Measurements from ENCODE around the gene RFC5.
"Not testable (repeated sequence)": the region's sequence is repeated elsewhere in the genome, so short reads cannot be mapped to it uniquely, and the experiment has no call there.

RFC5 gene

DNA sequence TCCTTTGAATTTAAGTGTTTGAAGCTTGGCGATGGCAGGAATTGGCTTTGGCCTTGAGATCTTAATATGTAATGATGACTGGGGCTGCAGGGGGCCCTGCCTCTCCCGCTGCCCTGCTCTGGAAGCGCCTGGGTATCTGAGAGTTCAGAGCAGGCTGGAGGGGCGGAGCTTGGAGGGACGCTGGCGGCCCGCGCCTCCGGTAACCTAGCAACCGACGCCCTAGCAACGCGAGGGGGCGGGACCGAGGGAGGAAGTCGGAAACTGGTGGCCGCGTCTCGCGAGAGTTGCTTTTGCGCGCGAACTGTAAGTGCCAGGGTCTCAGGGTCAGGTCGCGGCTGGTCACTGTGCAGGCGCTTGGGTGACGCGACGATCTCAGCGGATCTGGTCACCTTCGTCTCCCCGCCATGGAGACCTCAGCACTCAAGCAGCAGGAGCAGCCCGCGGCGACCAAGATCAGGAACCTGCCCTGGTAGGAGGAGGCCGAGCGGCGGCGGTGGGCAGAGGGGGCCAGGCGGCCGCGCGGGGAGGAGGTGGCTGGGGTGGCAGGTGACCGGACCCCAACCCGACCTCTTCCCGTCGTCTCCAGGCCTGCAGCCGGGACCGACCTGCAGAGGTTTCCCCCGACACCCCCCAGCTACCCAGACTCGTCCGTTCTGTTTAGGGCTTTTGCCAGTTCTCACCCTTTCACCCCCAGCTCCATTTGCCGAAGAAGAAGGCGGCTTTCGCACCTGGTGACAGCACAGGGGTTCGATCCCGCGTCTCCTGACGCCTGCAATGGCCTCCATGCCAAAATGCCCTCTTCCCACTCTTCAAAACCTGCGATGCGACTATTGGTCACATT is at the start of gene RFC5:
Gene RFC5, plus strand, starts transcription at position 280 of the 841 bp plus-strand sequence. Its CDS starts 125 bp downstream, at position 405.
- peak; percentile 96 to 97 for DNase-seq

DNA sequence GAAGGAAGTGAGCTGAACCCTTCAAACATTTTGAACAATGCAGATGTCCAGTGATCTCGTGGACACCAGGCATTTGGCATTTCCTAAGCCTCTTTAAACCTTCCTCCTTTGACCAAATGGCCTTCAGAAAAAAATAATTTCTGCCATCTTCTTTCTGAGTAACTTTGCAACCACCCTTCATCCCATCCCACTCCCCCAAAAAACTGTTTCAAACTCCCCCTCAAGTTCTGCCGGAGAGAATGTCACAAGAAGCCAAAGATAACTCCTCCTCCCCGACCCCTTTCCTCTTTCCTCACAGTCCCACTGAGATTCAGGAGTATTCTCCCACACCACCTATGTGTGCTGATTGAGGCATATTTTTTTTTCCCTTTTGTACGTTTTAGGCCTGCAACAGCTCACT is 49.5 kb upstream of the RFC5 start:
- no peak for DNase-seq

- DNase-seq = no peak
Observed at GRCh38 chr12:117967512-117967911, 49.0 kb upstream of the RFC5 start.

- no peak for DNase-seq
Observed at GRCh38 chr12:117968151-117968789, 48.2 kb upstream of the RFC5 start.

DNA sequence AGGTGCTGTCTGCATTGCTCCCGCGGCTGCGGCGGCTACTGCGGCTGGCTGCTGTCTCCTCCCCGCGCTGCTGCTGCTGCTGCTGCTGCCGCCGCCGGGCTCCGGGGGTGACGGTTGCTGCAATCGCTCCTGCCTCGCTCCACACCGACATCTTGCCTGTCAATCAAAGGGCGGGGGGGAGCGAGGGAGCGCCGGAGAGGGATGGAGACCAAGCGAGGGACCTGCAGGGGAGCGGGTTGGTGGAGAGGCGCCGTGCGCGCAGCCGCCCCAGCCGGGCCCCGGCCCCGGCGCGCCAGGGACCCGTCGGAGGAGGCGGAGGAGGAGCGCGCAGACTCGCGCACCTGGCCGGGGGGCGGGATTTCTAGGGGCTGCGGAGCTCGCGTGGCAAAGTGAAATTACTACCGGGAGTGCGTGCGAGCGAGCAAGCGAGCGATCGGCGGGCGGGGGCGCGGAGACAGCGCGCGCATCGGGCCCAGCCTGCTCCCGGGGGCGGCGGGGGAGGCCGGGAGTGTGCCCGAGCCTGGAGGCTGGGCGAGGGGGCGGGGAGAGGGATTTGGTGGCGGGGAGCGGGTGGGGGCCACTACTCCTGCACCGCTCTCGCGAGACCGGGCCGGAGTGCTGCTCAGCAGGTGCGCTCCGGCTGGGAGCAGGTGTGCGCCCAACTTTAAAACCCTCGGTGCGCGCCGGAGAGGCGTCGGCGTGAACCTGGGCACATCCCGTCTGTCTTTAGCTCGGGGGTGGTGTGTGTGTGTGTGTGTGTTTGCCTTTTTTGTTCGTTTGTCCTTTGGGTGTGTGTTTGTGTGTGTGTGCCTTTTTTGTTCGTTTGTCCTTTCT is 47.5 kb upstream of the RFC5 start, which contains the start of gene KSR2:
Gene KSR2, minus strand, starts transcription at position 165 of the 834 bp plus-strand sequence. CDS start 735 bp downstream, outside the sequence.
- DNase-seq = peak; percentile 30 to 50

DNA sequence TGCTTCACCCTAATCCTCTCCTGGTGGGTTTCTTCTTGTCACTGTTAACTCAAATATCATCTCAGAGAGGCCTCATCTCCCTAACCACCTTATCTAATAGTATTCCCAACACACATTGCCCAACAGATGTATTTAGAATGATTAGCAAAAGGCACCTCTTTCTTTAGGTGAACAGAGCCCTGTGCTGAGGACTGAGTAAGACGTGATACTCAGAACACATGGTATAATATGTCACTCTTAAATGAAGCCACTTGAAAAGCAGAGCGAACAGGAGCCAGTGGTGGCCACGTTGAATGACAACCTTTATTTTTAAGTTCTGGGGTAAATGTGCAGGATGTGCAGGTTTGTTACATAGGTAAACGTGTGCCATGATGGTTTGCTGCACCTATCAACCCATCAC is 46.2 kb upstream of the RFC5 start:
- no peak for DNase-seq

DNA sequence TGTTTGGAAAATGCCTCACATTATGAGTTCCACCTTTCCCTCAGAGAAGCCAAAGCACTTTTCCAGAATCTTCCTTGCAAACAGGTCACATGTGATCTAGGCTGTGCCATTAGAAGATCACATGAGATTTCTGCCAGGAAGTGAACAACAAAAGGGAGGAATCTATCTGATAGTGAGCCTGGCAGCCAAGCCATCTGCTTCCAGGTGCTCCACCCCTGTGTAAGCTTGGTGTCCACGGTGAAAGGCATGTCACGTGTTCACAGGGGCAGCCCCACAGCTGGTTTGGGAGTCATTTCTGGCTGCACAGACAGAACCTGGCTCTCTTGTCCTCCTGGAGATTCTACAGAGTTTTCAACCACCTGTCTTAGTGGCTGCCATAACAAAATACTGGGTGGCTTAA is 44.2 kb upstream of the RFC5 start:
- DNase-seq = no peak

DNA sequence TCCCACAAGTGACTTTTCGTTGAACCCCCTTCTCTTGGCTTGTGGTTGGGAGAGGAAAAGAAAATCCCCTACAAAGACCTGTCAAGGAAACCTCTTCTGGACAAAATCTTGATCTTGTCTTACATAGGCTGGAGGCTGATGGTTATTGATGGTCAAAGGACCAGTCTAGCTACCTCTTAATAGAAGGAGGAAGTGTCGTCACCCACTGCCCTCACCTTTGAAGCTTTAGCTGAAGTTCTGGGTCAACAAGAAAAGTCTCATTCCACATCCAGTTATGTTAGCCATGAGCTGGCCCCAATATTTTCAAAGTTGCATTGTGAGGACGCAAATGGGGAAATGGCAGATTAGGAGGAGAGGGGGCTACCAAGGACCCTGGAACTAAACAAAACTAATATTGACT is 41.5 kb upstream of the RFC5 start:
- no peak for DNase-seq

GRCh38 chr12:117977373-117977772 is 39.1 kb upstream of the RFC5 start:
- DNase-seq = no peak

- no peak for DNase-seq
Observed at GRCh38 chr12:117980616-117981015, 35.9 kb upstream of the RFC5 start.

DNA sequence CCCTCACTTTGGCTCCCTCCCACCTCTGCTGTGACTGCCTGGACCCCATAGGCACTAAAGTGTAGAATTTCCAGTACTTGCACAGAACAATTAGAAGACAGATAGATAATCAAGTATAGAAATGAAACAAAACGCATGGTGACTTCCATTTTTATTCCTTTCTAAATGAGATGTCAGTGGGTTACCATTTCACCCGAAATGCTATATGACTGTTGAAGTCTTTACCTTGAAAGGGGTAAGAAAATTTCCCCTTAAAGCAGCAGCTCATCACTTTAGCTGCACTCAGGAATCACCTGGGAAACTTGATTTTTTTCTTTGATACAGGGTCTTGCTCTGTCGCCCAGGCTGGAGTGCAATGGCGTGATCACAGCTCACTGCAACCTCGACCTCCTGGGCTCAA is 35.2 kb upstream of the RFC5 start:
- no peak for DNase-seq

DNA sequence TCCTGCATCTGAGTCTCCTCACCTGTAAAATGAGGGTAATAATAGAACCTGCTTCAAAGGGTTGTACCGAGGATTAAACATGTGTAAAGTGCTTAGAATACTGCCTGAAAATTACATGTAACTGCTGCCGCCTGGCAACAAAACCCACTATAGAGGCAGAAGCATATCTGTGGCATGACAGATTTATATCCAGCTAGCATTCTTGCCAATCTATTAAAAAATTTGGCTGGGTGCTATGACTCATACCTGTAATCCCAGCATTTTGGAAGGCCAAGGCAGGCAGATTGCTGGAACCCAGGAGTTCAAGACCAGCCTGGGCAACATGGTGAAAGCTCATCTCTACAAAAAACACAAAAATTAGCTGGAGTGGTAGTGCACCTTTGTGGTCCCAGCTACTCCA is 31.3 kb upstream of the RFC5 start:
- DNase-seq = no peak

- no peak for DNase-seq
Observed at GRCh38 chr12:117986705-117987469, 29.6 kb upstream of the RFC5 start.

GRCh38 chr12:117994551-117995438 is 21.7 kb upstream of the RFC5 start:
- no peak for DNase-seq

GRCh38 chr12:117998719-117999118 is 17.8 kb upstream of the RFC5 start:
- no peak for DNase-seq

GRCh38 chr12:117999806-118000205 is 16.7 kb upstream of the RFC5 start:
- not testable (repeated sequence) for DNase-seq

DNA sequence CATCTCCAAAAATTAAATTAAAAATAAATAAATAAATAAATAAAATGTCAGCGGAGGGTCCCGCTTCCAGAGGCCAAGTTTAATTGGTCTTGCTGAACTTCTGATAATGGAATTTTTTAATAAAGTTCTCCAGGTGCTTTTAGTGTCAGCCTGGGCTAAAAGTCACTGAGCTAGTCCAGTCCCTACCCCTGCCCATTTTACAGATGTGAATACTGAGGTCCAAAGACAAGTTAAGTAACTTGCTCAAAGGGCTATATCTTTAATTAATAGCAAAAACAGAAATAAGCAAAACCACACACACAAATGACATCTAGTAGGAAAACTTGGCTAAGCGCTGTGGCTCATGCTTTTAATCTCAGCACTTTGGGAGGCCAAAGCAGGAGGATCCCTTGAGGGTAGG is 5.6 kb upstream of the RFC5 start:
- DNase-seq = no peak

- DNase-seq = no peak
Observed at GRCh38 chr12:118011377-118011776, 5.1 kb upstream of the RFC5 start.

DNA sequence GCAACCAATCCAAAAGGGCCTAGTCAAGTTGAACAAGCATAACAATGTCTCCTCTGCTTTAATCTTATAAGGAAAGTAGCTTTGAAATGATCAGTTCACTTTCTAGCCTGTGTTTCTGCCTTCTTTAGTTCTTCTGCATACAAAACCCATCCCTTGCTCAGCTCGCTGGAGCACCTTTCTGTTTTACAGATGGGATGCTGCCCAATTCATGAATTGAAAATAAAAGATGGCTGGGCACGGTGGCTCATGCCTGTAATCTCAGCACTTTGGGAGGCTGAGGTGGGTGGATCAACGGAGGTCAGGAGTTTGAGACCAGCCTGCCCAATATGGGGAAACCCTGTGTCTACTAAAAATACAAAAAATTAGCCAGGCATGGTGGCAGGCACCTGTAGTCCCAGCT is 4.5 kb upstream of the RFC5 start:
- no peak for DNase-seq

- no peak for DNase-seq
Observed at GRCh38 chr12:118013283-118013682, 3.2 kb upstream of the RFC5 start.

DNA sequence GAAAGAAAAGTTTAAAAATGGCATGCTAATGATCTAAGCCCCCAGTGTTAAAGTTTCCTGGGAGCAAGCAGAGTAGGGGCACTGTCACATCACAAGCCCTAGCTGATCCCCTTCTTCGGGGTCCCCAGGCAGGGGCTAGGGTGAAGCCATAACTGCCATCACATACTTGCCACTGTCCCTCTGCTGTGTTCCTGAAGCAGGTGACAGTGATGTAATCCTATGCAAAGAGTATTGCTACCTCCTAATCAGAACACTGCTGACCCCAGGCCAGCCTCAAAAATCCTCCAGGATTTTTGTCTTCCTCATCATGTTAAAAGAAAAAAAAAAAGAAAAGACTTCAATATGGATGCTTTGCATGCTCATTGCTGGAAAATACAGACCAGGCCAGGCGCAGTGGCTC is 1.2 kb upstream of the RFC5 start:
- no peak for DNase-seq

DNA sequence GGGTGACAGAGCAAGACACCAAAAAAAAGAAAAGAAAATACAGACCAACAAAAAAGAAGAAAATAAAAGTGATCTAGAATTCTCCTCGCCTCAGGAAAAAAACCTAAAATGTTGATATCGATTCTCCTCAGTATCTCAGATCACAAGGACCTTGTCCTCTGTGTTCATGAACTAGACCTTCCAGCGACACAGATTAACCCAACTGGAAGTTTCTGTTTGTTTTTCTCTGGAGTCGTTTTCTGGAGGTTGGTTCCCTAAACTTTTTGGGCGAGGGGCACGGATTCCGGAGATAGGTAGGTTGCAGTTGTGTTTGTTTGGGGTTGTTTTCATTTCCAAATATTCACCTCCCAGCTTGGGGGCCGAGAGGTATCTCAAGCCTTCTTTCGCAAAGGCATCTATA is 559 bp upstream of the RFC5 start:
- DNase-seq = no peak

All from stimulated activated CD4-positive, alpha-beta T cell treated with anti-CD3 and anti-CD28 coated beads, Interleukin-2, amount 100 ng/mL, for 48 hours (primary cell).